GM21619 (cell line): ENCODE measurements around the gene CACNA1E.
A peak's percentile ranks its signal among the peaks of the same experiment; 100 is the strongest.
"Not testable (repeated sequence)": the region's sequence is repeated elsewhere in the genome, so short reads cannot be mapped to it uniquely, and the experiment has no call there.

Source experiments
- ATAC-seq: cut with Tn5 transposase; IDR thresholded peaks from one replicate; pipeline ENCODE4 v1.9.1; 2021; ENCODE audit not compliant: unreplicated experiment

The CACNA1E gene

DNA sequence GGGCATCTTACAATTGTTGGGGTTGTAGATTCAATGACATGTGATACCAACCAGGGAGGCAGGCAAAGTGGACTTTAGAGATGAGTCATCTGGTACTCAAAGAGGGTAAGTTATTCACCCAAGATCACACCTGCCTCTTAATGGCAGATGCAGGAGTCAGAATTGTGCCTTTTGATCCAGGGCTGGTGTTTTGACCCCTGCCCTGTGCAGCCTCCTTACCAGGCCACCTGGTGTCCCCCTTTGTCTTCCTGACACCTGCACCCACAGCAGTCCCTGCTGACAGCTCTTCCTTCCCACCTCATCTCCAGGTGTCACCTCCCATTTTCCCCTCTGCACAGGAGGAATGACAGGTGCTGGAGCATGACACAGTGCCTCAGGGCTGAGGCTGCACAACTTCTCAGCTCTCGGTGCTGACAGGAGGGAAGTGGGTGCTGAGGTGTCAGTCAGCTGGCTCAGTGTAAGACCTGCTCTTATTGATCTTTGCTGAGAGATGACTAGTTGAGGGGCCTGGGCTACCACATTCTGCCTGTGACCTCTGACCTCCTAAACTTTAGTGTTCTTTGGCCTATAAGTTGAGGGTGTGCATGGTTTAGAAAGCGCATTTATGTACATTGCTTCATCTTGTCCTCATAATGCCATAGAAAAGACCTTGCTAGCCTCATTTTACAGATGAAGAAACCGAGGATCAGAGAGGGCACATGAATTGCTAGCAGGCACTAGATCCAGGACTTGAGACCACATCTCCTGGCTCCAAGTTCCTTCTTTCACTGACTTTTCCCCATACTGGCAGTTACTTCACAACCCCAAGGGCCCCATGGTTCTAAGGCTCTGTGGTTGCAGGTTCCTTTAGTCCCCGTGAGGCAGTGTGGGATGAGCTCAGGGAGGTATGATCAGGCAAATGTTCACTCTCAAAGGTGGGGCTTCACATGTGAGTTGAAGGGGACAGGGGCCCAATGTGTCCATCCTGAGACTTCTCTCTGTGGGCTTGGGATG is 31.3 kb downstream of the CACNA1E start:
- peak; percentile 80 for ATAC-seq

DNA sequence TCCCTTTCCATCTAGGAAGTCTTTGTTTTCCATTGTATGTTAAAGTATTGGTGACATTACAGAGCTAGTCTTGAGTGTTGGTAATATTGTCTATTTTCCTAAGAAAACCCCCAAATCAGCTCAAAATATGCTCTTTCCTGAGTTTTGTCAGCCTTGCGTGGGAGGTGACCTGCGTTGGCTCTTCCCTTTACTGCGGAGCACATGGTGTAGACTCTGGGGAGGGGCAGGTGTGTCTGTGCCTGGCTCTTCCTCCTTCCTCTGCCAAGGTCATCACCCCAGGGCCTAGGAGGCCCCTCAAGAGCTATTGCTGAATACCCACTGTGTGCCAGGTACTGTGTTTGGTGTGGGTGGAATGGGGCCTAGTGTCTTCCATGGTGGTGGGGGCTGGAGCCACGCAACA is 33.4 kb downstream of the CACNA1E start:
- ATAC-seq: no peak

DNA sequence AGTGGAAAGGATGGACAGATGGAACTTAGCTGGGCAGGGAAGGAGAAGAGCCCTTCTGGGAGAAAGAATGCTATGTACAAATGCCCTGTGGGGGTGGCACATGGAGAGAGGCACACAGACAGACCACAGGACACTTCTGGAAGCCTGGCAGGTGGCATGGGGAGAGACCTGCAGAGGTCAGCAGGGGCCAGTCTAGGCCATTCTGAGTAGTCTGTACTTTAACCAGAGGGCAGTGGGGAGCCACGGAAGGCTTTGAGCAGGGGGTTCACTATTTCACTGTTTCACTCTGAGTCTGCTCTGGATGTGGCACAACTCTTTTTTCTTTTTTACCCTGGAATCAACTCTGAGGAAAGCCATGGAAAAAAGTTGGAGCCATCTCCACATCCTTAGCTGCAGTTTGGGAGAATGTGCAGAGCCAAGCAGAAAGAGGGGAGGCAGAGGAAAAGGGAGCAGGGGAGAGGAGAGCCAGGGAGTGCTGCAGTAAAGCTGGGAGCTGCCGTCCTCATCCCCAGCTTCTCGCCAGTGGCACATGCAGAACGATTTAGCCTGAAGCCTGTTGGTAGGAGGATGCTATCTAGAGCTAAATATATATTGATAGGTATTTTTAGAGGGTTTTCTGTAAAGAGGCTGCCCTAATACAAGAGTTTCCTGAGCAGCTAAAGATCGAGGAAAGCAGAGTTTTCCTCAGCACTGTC is 34.0 kb downstream of the CACNA1E start:
- ATAC-seq: no peak

DNA sequence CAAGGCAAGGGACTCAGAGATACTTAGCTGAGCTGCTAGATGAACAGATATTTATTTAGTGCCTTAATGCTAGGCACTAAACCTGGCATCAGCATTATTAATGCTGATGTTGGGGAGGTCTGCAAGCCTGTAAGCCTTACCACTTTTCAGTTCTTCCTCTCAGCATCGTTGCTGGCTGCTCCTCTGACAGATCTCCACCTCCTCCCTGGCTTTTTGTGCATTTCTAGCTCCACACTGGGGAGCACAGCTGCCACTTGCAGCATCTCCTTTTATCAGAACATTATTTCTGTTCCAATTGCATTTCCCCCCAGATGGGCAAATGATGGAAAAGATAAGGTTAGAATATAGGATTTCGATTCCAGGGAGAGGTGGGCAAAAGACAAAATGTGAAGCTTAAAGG is 34.8 kb downstream of the CACNA1E start:
- ATAC-seq: no peak

DNA sequence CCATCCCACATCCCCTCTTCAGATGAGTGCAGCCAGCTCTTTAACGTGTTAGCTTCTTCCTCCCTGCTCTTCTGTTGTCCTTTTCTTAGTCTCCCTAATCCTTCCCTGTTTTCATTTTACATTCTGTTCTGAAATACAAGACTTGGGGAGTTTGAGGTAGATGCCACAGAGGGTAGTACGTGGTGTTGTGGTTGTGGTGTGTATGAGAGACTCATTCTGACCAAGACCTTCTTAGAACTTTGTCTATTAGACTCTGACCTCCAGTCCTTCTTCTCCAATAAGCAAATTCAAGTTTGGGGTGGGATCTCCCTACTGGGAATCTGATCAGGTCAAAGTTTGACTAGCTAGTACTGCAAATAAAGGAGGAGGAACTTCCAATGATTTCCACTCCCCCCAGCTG is 39.5 kb downstream of the CACNA1E start:
- no peak for ATAC-seq

DNA sequence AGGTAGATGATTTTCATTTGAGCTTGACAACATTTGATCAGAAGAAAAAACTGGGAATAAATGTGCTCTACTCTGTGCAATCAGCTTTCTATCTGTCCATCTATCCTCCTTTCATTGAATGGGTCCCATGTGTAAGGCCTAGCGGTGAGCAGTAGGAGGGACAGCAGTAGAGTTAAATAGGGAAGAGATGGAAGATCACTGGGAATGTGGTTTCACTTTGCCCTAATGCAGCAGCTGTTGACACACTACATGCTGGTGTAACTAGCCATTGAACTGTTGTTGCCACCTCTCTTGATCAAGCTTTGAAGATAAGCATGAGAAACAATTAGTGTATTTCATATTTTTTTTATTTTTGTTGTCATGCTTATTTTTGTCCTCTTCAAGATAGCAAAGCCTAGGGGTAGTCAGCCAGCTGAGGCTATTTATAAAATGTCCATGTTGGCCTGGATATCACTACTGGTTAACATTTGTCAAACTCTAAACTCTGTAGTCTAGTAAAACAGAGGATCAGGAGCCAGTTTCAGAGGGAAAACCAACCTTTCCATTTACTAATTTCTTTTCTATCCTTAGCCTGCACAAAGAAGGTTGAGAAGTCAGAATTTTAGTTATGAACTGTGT is 41.9 kb downstream of the CACNA1E start:
- no peak for ATAC-seq

DNA sequence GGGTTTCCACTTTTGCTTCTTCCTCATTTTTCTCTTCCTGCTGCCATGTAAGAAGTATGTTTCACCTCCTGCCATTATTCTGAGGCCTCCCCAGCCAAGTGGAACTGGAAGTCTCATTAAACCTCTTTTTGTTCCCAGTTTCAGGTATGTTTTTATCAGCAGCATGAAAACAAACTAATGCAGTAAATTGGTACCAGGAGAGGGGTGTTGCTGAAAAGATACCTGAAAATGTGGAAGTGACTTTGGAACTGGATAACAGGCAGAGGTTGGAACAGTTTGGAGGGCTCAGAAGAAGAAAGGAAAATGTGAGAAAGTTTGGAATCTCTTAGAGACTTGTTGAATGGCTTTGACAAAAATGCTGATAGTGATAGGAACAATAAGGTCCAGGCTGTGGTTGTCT is 44.9 kb downstream of the CACNA1E start:
- not testable (repeated sequence) for ATAC-seq

DNA sequence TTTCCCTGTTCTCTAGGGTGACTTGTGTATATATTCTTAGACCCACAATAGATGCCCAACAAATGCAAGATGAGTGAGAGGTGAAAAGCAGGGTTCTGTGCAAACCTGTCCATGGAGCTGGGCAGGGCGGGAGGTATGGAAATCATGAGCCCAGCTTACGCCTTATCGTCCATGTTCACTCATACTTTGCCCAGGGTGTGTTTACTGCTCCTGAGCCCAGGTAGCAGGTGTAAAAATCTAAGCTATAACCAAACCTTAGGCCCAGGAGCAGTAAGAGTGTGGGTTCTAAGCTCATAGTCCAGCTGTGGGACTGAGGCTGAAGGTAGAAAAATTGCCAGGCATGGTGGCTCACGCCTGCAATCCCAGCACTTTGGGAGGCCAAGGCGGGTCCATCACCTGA is 48.1 kb downstream of the CACNA1E start:
- ATAC-seq: no peak

DNA sequence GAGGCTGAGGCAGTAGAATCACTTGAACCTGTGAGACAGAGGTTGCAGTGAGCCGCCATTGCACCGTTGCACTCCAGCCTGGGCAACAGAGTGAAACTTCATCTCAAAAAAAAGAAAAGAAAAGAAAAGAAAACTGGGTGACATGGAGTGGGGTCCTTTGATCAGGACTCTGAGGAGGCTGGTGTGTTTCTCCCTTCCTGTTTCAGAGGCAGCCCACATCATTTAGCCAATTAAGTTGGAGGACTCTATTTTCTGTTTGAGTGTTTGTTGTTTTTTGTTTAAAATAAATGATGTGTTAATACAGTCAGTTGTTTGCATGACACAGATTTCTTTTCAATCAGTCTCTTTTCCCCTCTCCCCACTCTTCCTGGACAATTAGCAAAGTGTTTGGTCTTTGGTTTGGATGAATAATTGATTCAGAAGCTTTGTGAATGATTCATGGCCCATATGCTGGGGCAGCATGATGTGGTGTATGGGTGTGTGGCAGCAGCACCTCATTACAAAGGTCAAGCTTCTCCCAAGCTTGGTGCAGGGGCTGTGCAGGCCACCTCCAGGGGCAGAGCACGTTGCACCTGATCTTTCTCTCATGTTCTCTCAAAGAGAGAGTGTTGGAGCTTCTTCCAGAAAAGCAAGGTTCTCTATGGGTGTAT is 48.8 kb downstream of the CACNA1E start:
- no peak for ATAC-seq

DNA sequence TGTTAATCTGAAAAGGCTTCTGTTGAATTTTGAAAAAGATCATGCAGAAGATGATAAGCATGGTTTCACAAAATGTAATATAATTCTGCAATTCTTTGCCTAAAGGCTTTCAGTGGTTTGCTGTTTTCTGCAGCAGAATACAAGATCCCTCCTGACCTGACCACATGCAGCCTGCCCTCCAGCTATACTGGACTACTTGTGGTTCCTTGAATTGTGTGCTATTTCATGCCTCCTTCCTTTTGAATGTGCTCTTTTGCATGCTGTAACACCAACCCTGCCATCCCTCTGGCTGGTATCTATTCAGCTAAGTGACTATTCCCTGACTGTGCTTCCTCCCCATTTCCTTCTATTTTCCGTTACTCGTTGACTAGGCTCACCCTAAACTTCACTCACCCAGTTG is 55.5 kb downstream of the CACNA1E start:
- no peak for ATAC-seq

DNA sequence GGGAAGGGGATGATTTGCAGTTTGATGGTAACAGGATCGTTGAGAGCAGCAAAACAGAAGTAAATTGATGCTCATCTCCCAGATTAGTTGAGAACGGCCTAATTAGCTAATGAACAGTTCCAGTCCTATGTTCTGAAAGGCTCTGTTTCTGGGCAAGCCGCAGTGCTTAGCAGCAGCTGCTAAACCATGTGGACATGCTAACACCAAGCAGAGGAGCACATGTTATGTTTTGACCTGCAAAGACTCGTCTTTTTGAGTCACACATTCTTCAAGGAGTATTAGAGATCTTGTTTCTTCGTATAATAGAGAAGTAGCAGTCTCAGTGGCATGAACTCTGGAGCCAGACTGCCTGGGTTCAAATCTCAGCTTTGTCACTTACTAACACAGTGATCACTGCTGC is 58.1 kb downstream of the CACNA1E start:
- ATAC-seq: no peak

DNA sequence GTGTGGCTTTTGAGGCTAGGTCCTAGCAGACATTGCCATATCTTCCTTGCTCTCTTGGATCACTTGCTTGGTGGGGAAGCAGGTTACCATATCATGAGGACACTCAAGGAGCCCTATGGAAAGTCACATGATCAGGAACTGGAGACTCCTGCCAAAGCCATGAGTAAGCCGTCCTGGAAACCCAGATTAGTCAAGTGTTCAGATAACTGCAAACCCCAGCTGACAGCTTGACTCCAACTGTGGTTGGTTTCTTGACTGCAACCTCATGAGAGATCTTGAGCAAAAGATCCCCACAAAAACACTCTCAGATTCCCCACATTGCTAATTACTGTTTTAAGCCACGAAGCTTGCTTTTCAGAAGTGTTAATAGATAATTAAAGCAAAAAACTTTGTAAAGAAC is 58.6 kb downstream of the CACNA1E start:
- no peak for ATAC-seq

DNA sequence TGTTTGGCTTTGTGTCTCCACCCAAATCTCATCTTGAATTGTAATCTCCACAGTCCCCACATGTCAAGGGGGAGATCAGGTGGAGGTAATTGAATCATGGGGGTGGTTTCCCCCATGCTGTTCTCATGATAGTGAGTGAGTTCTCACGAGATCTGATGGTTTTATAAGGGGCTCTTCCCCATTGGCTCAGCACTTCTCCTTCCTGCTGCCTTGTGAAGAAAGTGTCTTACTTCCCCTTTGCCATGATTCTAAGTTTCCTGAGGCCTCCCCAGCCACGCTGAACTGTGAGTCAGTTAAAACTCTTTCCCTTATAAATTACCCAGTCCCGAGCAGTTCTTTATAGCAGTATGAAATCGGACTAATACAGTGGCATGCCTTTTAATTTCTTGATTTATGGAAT is 59.1 kb downstream of the CACNA1E start:
- not testable (repeated sequence) for ATAC-seq

DNA sequence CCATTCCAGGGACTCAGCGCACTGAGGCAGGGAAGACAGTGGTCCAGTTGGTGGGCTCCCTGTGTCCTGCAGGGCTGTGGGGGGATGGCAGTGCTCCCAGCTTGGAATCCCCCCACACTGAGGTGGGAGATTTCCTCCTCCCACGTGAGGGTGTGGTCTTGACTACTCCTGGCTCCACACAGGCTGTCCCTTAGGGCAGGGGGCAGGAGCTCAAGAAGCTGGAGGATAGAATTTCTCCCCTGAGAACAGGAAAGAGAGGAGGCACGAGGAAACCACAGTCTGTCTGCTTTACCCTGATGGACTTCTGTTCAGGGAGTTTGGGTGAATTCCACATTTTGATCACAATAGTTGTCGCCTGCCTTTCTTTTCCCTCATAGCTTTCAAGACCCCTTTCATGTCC is 62.1 kb downstream of the CACNA1E start:
- ATAC-seq: no peak

DNA sequence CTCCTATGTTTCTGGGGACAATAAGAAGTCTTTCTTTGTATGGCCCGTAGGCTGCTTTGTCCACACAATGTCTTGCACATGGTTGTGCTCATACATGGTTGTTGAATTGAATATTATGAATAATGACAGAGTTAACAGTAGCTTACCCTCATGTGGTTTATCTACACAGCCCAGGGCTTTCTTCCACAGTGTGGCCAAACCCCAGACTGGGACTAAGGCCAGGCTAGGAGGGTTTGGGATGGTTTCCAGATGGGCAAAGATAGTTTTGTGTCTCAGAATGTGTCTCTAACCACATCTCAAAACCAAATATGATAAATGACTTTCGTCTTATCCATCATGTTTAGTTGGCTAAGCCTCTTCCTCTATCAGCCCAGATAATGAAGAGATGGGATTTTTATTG is 65.2 kb downstream of the CACNA1E start:
- ATAC-seq: no peak

DNA sequence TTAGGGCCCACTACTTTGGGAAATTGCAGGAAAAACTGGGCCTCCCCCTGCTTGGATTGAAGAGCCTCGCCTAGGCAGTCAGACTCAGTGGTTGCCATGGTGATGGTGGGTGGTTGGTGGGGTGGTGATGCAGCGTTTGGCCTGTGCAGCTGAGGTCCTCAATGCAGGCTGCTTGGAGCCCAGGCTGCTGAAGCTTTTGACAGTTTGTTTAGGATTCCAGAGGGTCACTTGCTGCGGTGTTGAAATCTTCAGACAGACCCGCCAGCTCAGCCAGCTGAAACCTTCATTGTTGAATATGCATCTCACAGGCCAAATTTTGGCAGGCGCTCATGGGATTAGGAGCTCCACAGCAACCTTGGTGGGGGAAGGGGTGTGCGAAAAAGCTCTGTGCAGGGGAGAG is 67.9 kb downstream of the CACNA1E start:
- no peak for ATAC-seq

DNA sequence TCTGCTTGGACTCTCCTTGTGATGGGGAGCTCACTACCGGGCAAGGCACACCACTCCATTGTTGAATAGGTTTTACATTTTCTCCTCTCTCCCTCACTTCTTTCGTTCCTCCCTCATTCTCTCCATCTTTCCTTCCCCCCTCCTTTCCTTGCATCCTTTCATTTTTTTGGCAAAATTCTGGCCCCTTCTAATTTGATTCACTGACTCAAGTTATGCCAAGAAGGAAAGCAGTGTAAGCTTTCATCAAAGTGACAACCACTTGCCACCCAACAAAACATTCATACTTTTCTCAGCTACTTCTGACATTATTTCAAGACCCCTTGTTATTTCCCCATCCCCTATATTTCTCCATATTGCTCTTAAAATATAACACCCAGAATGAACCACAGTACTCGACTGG is 68.4 kb downstream of the CACNA1E start:
- ATAC-seq: no peak

DNA sequence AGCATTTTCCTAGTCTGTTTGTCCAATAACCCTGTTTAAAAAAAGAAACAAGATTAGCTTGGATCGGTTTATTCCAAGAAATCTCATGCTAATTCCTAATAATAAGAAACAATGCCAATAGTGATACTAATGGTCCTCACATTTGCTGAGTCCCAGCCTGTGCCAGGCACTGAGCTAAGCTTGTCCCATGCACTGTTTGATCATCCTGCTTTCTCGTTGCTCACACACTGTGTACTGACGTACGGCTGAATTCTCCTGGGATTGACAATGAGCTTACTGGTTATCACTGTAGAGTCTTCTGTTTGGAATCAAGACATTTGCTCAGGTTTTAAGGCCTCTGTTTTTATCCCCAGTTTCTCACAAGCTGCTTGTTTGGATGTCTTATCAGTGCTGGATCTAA is 71.1 kb downstream of the CACNA1E start:
- ATAC-seq: no peak

DNA sequence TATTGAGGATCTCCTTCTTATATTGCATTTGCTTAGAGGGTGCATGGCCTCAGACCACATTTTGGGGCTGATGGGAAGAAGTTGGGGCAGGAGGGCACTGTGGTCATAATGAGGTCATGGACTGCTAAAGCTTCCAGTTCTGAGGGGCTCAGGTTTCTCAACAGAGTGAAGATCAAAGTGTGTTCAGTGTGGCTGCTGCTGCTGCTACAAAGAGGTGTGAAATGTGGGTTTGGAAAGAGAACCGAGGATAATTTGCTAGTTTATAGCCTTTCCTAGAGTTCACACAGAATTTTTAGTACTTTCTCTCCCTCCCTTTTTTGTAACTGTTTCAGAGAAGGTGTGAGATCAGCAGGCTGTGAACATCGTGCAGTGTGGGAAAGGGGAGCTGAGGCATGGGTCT is 73.3 kb downstream of the CACNA1E start:
- ATAC-seq: no peak

DNA sequence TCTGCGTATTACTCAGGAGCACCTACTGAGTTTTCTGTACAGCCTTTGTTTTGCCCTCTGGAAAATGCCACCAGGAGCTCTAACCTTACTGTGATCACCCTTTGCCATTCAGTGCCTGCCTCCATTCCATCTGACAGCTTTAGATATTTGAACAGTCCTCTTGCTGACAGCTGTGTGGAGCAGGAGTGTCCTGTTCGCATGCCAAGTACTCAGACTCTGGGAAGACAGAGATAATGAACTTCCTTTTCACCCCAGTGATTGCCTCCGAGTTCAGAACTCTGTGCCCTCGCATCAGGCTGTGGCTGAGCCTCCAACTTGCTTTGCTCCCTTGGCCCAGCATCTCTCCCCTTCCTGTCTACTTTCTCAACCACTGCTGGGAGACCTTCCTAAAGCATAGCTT is 74.0 kb downstream of the CACNA1E start:
- ATAC-seq: no peak

DNA sequence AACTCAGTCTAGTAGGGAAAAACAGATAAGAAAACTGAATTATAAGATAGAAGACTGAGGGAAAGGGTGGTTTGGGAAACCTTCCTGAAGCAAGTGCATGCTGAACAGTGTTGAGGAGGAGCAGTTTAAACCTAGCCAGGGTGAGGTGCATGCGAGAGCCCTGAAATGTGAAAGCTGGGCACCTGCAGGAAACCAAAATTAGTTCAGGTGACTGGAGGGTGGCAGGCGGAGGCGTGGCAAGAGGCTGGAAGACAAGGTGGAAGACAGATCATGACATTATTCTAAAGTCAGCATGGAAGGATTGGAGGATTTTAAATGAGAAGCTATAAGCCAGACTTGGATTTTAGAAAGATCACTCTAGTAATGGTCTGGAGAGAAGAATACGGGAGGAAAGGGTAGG is 75.1 kb downstream of the CACNA1E start:
- ATAC-seq: no peak
